SK-N-SH (cell line): Measurements from ENCODE around the gene IL11.

Experiments
- EP300 ChIP-seq, 2 experiments: IDR thresholded peaks; 2 replicates each; pipeline versions ENCODE4 v1.4.0 to v1.6.1; 2012; ENCODE audit warnings: borderline replicate concordance in 1 of 2, low read depth in 1 of 2, low read length in 1 of 2
- NRF1 ChIP-seq: IDR thresholded peaks from 2 replicates; pipeline ENCODE4 v1.6.1; 2012; ENCODE audit warnings: low read depth, mild to moderate bottlenecking, low read length
- RAD21 ChIP-seq: IDR thresholded peaks from 2 replicates; pipeline ENCODE4 v1.6.1; 2012; ENCODE audit warnings: mild to moderate bottlenecking, low read length
- SMC3 ChIP-seq: IDR thresholded peaks from 2 replicates; pipeline ENCODE4 v1.6.1; 2012; ENCODE audit warnings: low read depth, low read length, improper control_type of control experiment
- TAF1 ChIP-seq: IDR thresholded peaks from 2 replicates; pipeline ENCODE4 v1.6.1; 2012; ENCODE audit warnings: low read depth, mild to moderate bottlenecking, low read length, moderate library complexity, borderline replicate concordance
- YY1 ChIP-seq: IDR thresholded peaks from 2 replicates; pipeline ENCODE4 v1.4.0; 2012; ENCODE audit warnings: low read depth, mild to moderate bottlenecking
- TF ChIP-seq, protein P1 (sequence below): fragments of 200-600 bp; sonication (generic); IDR thresholded peaks from 2 replicates; pipeline ENCODE4 v1.6.1; 2017; ENCODE audit warnings: antibody characterized with exemption, mild to moderate bottlenecking, moderate library complexity

DNA sequence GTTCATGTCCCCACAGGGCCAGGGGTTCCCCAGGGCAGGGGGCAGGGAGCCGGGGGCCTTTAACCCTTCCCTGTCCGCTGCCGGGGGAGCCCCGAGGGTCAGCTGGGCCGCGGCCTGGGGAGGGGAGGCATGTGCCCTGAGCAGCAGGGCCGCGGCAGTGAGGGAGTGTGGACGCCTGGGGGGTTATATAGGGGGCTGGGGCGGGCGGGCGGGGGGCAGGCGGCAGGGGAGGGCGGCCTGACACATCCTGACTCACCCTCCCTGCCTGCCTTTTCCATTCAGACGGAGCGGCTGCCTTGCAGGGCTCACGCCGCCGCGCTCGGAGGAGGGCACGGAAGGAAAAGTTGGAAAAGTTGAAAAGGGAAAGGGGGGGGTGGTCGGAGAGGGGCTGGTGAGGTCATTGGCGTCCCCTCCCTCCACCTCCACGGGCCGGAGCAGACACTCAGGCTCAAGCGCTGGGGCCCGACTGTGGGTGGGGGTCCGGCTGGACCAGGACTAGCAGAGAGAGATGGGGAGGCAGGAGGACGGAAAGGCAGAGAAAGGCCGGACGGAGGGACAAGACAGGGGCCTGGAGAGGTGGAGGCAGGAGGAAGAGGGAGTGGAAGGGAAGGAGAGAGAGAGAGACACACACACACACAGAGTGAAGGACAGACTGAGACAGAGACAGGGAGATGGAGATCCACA is at the start of gene IL11:
- TF ChIP-seq, protein P1, sequence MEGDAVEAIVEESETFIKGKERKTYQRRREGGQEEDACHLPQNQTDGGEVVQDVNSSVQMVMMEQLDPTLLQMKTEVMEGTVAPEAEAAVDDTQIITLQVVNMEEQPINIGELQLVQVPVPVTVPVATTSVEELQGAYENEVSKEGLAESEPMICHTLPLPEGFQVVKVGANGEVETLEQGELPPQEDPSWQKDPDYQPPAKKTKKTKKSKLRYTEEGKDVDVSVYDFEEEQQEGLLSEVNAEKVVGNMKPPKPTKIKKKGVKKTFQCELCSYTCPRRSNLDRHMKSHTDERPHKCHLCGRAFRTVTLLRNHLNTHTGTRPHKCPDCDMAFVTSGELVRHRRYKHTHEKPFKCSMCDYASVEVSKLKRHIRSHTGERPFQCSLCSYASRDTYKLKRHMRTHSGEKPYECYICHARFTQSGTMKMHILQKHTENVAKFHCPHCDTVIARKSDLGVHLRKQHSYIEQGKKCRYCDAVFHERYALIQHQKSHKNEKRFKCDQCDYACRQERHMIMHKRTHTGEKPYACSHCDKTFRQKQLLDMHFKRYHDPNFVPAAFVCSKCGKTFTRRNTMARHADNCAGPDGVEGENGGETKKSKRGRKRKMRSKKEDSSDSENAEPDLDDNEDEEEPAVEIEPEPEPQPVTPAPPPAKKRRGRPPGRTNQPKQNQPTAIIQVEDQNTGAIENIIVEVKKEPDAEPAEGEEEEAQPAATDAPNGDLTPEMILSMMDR = no peak
- no peak; a peak in 1 of 4 replicates for TF ChIP-seq EP300 (IDR thresholded peaks at IDR 0.05; ENCODE audit: borderline replicate concordance in 1 of 2, low read depth in 1 of 2, low read length in 1 of 2)
- TF ChIP-seq YY1 = no peak
- TF ChIP-seq NRF1 = no peak
- no peak for TF ChIP-seq TAF1
- TF ChIP-seq RAD21 = no peak
- no peak for TF ChIP-seq SMC3
